ENCODE measurements around the gene USP14. TPM values are rescaled to one million over a fixed set of nuclear protein-coding genes. Genes with fewer than 3 reads are reported as not detected.

Gene USP14
- total RNA-seq, 4 donors from 2014 or later = 31.1 to 40.1 (median 36.0) TPM

DNA sequence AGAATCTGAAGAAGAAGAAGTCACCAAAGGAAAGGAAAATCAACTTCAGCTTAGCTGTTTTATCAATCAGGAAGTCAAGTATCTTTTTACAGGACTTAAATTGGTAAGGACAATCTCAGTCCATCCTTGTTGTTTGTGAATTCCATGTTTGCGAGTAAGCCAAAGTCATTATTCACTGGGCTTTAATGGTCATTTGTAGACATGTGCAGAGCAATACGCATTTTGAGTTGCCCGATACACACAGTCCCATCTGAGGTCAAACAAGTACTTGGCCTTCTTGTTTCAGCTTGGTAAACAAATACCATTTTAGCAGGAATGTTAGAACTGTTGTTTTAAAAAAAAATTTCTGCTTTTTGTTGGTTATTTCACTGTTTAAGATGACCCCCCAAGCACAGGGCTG is 40.9 kb downstream of the USP14 start:
- Histone ChIP-seq H3K4me3 (no peak overlapping the region), H3K4me1 (no peaks in the 10 kb centered on the region), H3K27ac (no peak overlapping the region), H3K36me3 (peaks cover 0 to 91% (median 12%) of the 10 kb centered on the region in 3 donors), H3K9me3 (no peaks in the 10 kb centered on the region), H3K27me3 (no peaks in the 10 kb centered on the region)
- 91 to 94% methylated on average over 3 of the region's 3 CpGs for WGBS, 2 donors
- no peak for DNase-seq
- intact Hi-C loops (cut with DNase I) = no loop called here
- TF ChIP-seq POLR2A (IDR thresholded peaks at IDR 0.05) = no peak
- TF ChIP-seq, protein P1, sequence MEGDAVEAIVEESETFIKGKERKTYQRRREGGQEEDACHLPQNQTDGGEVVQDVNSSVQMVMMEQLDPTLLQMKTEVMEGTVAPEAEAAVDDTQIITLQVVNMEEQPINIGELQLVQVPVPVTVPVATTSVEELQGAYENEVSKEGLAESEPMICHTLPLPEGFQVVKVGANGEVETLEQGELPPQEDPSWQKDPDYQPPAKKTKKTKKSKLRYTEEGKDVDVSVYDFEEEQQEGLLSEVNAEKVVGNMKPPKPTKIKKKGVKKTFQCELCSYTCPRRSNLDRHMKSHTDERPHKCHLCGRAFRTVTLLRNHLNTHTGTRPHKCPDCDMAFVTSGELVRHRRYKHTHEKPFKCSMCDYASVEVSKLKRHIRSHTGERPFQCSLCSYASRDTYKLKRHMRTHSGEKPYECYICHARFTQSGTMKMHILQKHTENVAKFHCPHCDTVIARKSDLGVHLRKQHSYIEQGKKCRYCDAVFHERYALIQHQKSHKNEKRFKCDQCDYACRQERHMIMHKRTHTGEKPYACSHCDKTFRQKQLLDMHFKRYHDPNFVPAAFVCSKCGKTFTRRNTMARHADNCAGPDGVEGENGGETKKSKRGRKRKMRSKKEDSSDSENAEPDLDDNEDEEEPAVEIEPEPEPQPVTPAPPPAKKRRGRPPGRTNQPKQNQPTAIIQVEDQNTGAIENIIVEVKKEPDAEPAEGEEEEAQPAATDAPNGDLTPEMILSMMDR (IDR thresholded peaks at IDR 0.05) = no peak

GRCh38 chr18:199768-200167 is 41.4 kb downstream of the USP14 start:
- WGBS, 2 donors = 88 to 98% methylated on average over 2 of the region's 2 CpGs
- intact Hi-C loops (cut with DNase I) = no loop called here
- DNase-seq = no peak
- Histone ChIP-seq H3K36me3 (peaks cover 0 to 94% (median 12%) of the 10 kb centered on the region in 3 donors), H3K27me3 (no peaks in the 10 kb centered on the region), H3K4me3 (no peak overlapping the region), H3K4me1 (no peaks in the 10 kb centered on the region), H3K27ac (no peak overlapping the region), H3K9me3 (no peaks in the 10 kb centered on the region)
- TF ChIP-seq POLR2A (IDR thresholded peaks at IDR 0.05) = no peak
- TF ChIP-seq, protein P1 (IDR thresholded peaks at IDR 0.05) = no peak

GRCh38 chr18:210075-210474 is 51.7 kb downstream of the USP14 start:
- intact Hi-C loops (cut with DNase I) = no loop called here
- H3K4me1 ChIP-seq = no peaks in the 10 kb centered on the region
- peaks cover 0 to 95% (median 15%) of the 10 kb centered on the region in 3 donors for H3K36me3 ChIP-seq
- TF ChIP-seq, protein P1 (IDR thresholded peaks at IDR 0.05) = no peak
- TF ChIP-seq POLR2A (IDR thresholded peaks at IDR 0.05) = no peak
- no peak overlapping the region for H3K4me3 ChIP-seq
- no peaks in the 10 kb centered on the region for H3K27me3 ChIP-seq
- no peak overlapping the region for H3K27ac ChIP-seq
- DNase-seq = no peak
- H3K9me3 ChIP-seq = no peaks in the 10 kb centered on the region
- 88 to 100% methylated on average over 1 of the region's 1 CpG for WGBS, 2 donors

- Histone ChIP-seq H3K27ac (no peak overlapping the region), H3K4me1 (no peaks in the 10 kb centered on the region), H3K9me3 (no peaks in the 10 kb centered on the region), H3K4me3 (no peak overlapping the region), H3K27me3 (no peaks in the 10 kb centered on the region), H3K36me3 (peaks cover 0 to 95% (median 11%) of the 10 kb centered on the region in 3 donors)
- WGBS, 2 donors = 93 to 95% methylated on average over 4 of the region's 4 CpGs
- intact Hi-C loops (cut with DNase I) = no loop called here
- TF ChIP-seq, protein P1 (IDR thresholded peaks at IDR 0.05) = no peak
- TF ChIP-seq POLR2A (IDR thresholded peaks at IDR 0.05) = no peak
- no peak for DNase-seq
Observed at GRCh38 chr18:210733-211132, 52.4 kb downstream of the USP14 start.

DNA sequence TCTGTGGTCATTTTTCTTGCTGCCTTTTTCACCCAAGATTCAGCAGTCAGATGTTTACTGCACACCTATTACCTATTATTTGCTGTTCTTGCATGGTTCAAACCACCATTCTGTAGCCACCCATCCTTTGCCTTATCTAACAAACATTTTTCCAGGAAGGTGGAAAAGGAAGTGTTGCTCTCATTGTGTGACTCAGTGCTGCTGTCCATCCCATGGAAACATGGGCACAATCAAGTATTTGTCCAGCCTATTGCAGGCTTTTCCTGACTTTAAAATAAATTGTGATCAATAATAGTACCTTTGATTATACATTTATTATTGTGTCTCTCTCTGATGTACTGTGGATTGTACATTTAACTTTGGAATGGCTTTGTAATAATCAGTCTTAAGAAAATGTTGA is 53.2 kb downstream of the USP14 start:
- H3K27me3 ChIP-seq = no peaks in the 10 kb centered on the region
- no peak overlapping the region for H3K27ac ChIP-seq
- DNase-seq = no peak
- no peaks in the 10 kb centered on the region for H3K9me3 ChIP-seq
- intact Hi-C loops (cut with DNase I) = no loop called here
- H3K36me3 ChIP-seq = peaks cover 0 to 95% (median 11%) of the 10 kb centered on the region in 3 donors
- no peak for TF ChIP-seq POLR2A (IDR thresholded peaks at IDR 0.05)
- TF ChIP-seq, protein P1 (IDR thresholded peaks at IDR 0.05) = no peak
- H3K4me3 ChIP-seq = no peak overlapping the region
- H3K4me1 ChIP-seq = no peaks in the 10 kb centered on the region
